ENCODE data around the gene LIG1.

GRCh38 chr19:48127561-48127960, 42.6 kb downstream of the LIG1 start:
- TF ChIP-seq CTCF (IDR thresholded peaks at IDR 0.05) = no peak
- no peak for TF ChIP-seq POLR2AphosphoS5 (IDR thresholded peaks at IDR 0.05; ENCODE audit: low read depth, low read length)
- TF ChIP-seq REST (IDR thresholded peaks at IDR 0.05; ENCODE audit: insufficient read depth in 1 of 2, low read depth in 2 of 2, low read length in 1 of 2) = no peak
- TF ChIP-seq TCF7L2 (IDR thresholded peaks at IDR 0.05; ENCODE audit: low read depth, low read length) = no peak
- no peak for TF ChIP-seq SIN3A (IDR thresholded peaks at IDR 0.05; ENCODE audit: borderline replicate concordance, insufficient read depth, low read depth, low read length)

All from Panc1 (cell line).